Astrocyte of the cerebellum (primary cell): Measurements from ENCODE around the gene EBF4.

Experiments
- DNase-seq: peaks from one replicate; pipeline ENCODE4 v3.0.0-alpha.2; 2011; ENCODE audit warnings: low read depth
- H3K4me3 ChIP-seq: 2 replicates; pipeline ENCODE4 v1.5.1; 2011; ENCODE audit warnings: mild to moderate bottlenecking, low read depth, low read length, moderate library complexity
- CTCF ChIP-seq: IDR thresholded peaks from 2 replicates; pipeline ENCODE4 v1.5.1; 2012; ENCODE audit warnings: low read length, low read depth, moderate library complexity, mild to moderate bottlenecking; ENCODE audit errors: missing control alignments
- in situ Hi-C: cut with HindIII; loops from 2 replicates; pipeline ENCODE4 v1.10.0; 2017; ENCODE audit warnings: low sequenced_read_pairs

The EBF4 gene

GRCh38 chr20:2773812-2774211 is 81.2 kb downstream of the EBF4 start:
- in situ Hi-C loops, result no loop called here
- no peak overlapping the region for H3K4me3 ChIP-seq
- TF ChIP-seq CTCF, result no peak
- no peak for DNase-seq

- TF ChIP-seq CTCF, result no peak
- DNase-seq, result no peak
- H3K4me3 ChIP-seq, result no peak overlapping the region
- in situ Hi-C loops, result no loop called here
These were observed 82.6 kb downstream of the EBF4 start for GRCh38 chr20:2775139-2775538.

- TF ChIP-seq CTCF, result no peak
- no peak for DNase-seq
- in situ Hi-C loops, result no loop called here
- H3K4me3 ChIP-seq, result no peak overlapping the region
These were observed 86.2 kb downstream of the EBF4 start for GRCh38 chr20:2778602-2779321.

GRCh38 chr20:2780948-2781347 is 88.4 kb downstream of the EBF4 start:
- in situ Hi-C loops, result no loop called here
- TF ChIP-seq CTCF, result no peak
- DNase-seq, result no peak
- H3K4me3 ChIP-seq, result no peak overlapping the region

- in situ Hi-C loops, result no loop called here
- no peak for TF ChIP-seq CTCF
- no peak for DNase-seq
- no peak overlapping the region for H3K4me3 ChIP-seq
These were observed 91.5 kb downstream of the EBF4 start for GRCh38 chr20:2783908-2784566.

GRCh38 chr20:2793471-2793870 is 100.9 kb downstream of the EBF4 start:
- in situ Hi-C loops, result no loop called here
- TF ChIP-seq CTCF, result no peak
- no peak for DNase-seq
- no peak overlapping the region for H3K4me3 ChIP-seq
